Measurements from ENCODE around the gene SULT1B1.

Gene SULT1B1

GRCh38 chr4:69750346-69750745 lies 10.1 kb downstream of the SULT1B1 start:
- no peak for DNase-seq (ENCODE audit: low read depth)
- no peak overlapping the region for H3K4me3 ChIP-seq (ENCODE audit: low read depth, low read length)
- TF ChIP-seq CTCF (IDR thresholded peaks at IDR 0.05; ENCODE audit: low read depth, low read length, missing control alignments), result no peak

GRCh38 chr4:69749771-69750170 lies 10.6 kb downstream of the SULT1B1 start:
- TF ChIP-seq CTCF (IDR thresholded peaks at IDR 0.05; ENCODE audit: low read depth, low read length, missing control alignments), result no peak
- no peak for DNase-seq (ENCODE audit: low read depth)
- no peak overlapping the region for H3K4me3 ChIP-seq (ENCODE audit: low read depth, low read length)

GRCh38 chr4:69748173-69748572 lies 12.2 kb downstream of the SULT1B1 start:
- TF ChIP-seq CTCF (IDR thresholded peaks at IDR 0.05; ENCODE audit: low read depth, low read length, missing control alignments), result no peak
- H3K4me3 ChIP-seq (ENCODE audit: low read depth, low read length), result no peak overlapping the region
- no peak for DNase-seq (ENCODE audit: low read depth)

GRCh38 chr4:69744157-69744478 lies 16.3 kb downstream of the SULT1B1 start:
- no peak for TF ChIP-seq CTCF (IDR thresholded peaks at IDR 0.05; ENCODE audit: low read depth, low read length, missing control alignments)
- H3K4me3 ChIP-seq (ENCODE audit: low read depth, low read length), result no peak overlapping the region
- no peak for DNase-seq (ENCODE audit: low read depth)

- no peak for TF ChIP-seq CTCF (IDR thresholded peaks at IDR 0.05; ENCODE audit: low read depth, low read length, missing control alignments)
- no peak overlapping the region for H3K4me3 ChIP-seq (ENCODE audit: low read depth, low read length)
- DNase-seq (ENCODE audit: low read depth), result no peak
Observed at GRCh38 chr4:69743476-69744156, 16.8 kb downstream of the SULT1B1 start.

- H3K4me3 ChIP-seq (ENCODE audit: low read depth, low read length), result no peak overlapping the region
- no peak for DNase-seq (ENCODE audit: low read depth)
- no peak for TF ChIP-seq CTCF (IDR thresholded peaks at IDR 0.05; ENCODE audit: low read depth, low read length, missing control alignments)
Observed at GRCh38 chr4:69742596-69742995, 17.8 kb downstream of the SULT1B1 start.

- no peak for TF ChIP-seq CTCF (IDR thresholded peaks at IDR 0.05; ENCODE audit: low read depth, low read length, missing control alignments)
- no peak overlapping the region for H3K4me3 ChIP-seq (ENCODE audit: low read depth, low read length)
- DNase-seq (ENCODE audit: low read depth), result no peak
Observed at GRCh38 chr4:69738872-69739271, 21.5 kb downstream of the SULT1B1 start.

Measured in GM12864 (cell line).